Stomach (tissue), 4 donors: ENCODE results near the gene IFFO2.

Source experiments
- POLR2A ChIP-seq, 4 donors: fragments of 450-650 bp; IDR thresholded peaks; one replicate each; pipeline ENCODE4 v1.6.1; 2016; ENCODE audit warnings: antibody characterized with exemption in 4 of 4, control low read depth in 2 of 4, mild to moderate bottlenecking in 1 of 4, moderate library complexity in 1 of 4
- POLR2AphosphoS5 ChIP-seq, 3 donors: sonication (generic); formaldehyde crosslinking; IDR thresholded peaks; one replicate each; pipeline ENCODE4 v1.6.1; 2016; ENCODE audit warnings: antibody characterized with exemption in 3 of 3

DNA sequence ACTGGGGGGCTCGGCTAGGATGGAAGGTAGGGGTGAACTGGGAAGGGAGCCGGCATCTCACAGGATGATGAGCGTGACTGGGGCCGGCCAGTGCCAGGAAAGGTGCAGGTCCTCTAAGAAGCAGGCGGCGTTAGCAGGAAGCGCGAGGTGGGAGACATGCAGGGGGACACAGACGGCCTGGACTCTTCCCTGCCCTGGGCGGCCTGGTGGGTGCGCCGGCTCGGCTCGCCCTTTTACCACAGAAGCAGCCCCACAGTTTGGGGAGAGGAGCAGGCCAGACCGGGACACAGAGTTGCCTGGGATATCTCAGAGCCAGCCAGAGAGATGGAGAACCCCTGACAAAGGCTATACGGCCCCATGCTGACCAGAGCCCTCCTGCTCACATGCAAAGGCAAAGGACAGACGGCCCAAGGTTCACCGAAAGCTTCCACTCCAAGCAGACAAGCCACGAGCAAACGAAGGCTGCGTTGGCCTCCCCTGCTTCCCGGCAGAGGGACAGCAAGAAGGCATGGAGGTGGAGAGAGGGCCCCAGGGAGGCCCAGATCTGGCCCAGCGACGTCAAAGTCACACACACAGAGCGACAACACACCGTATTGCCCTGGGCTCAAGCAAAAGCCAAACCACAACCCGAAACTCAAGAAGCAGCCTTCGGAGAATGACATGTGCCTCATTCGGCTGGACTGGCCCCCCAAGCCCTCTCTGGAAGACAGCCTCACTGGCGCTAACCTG lies 39.2 kb downstream of the IFFO2 start:
- TF ChIP-seq POLR2AphosphoS5 (IDR thresholded peaks at IDR 0.05) (no peak), POLR2A (IDR thresholded peaks at IDR 0.05) (no peak)
